Measurements from ENCODE around the gene NCK2.

NCK2 gene

GRCh38 chr2:105757433-105757832 is 12.7 kb downstream of the NCK2 start:
- no peak overlapping the region for H3K4me3 ChIP-seq (ENCODE audit: low read depth, low read length)
- ChIA-PET POLR2A (no interaction called here), CTCF (no interaction called here)
- TF ChIP-seq CTCF (IDR thresholded peaks at IDR 0.05; ENCODE audit: insufficient read depth, low read length, missing control alignments) = no peak
- DNase-seq (ENCODE audit: low read depth, low spot score) = no peak

GRCh38 chr2:105760191-105760590 is 15.5 kb downstream of the NCK2 start:
- no peak for TF ChIP-seq CTCF (IDR thresholded peaks at IDR 0.05; ENCODE audit: insufficient read depth, low read length, missing control alignments)
- ChIA-PET CTCF (no interaction called here), POLR2A (no interaction called here)
- H3K4me3 ChIP-seq (ENCODE audit: low read depth, low read length) = no peak overlapping the region
- DNase-seq (ENCODE audit: low read depth, low spot score) = no peak

GRCh38 chr2:105760639-105761337 is 16.1 kb downstream of the NCK2 start:
- ChIA-PET CTCF (no interaction called here), POLR2A (no interaction called here)
- no peak for TF ChIP-seq CTCF (IDR thresholded peaks at IDR 0.05; ENCODE audit: insufficient read depth, low read length, missing control alignments)
- H3K4me3 ChIP-seq (ENCODE audit: low read depth, low read length) = no peak overlapping the region
- no peak for DNase-seq (ENCODE audit: low read depth, low spot score)

GRCh38 chr2:105761931-105762515 is 17.3 kb downstream of the NCK2 start:
- CTCF ChIA-PET = no interaction called here
- TF ChIP-seq CTCF (IDR thresholded peaks at IDR 0.05; ENCODE audit: insufficient read depth, low read length, missing control alignments) = no peak

GRCh38 chr2:105763076-105763475 is 18.4 kb downstream of the NCK2 start:
- no peak for DNase-seq (ENCODE audit: low read depth, low spot score)
- ChIA-PET POLR2A (no interaction called here), CTCF (interaction anchor here (0.6 kb wide), 1 partner anchor 9 kb away, joined by 4 read pairs; no protein-coding TSS in a partner anchor)
- no peak overlapping the region for H3K4me3 ChIP-seq (ENCODE audit: low read depth, low read length)
- no peak for TF ChIP-seq CTCF (IDR thresholded peaks at IDR 0.05; ENCODE audit: insufficient read depth, low read length, missing control alignments)

More at GRCh38 chr2:105761931-105762515, 17.3 kb downstream of the NCK2 start:
- POLR2A ChIA-PET = no interaction called here
- no peak for DNase-seq (ENCODE audit: low read depth, low spot score)
- H3K4me3 ChIP-seq (ENCODE audit: low read depth, low read length) = no peak overlapping the region

- POLR2A ChIA-PET = no interaction called here
- CTCF ChIA-PET = interaction anchor here (0.7 kb wide), 1 partner anchor 9 kb away, joined by 3 read pairs; no protein-coding TSS in a partner anchor
- no peak for DNase-seq (ENCODE audit: low read depth, low spot score)
- no peak overlapping the region for H3K4me3 ChIP-seq (ENCODE audit: low read depth, low read length)
- TF ChIP-seq CTCF (IDR thresholded peaks at IDR 0.05; ENCODE audit: insufficient read depth, low read length, missing control alignments) = no peak
These were observed 19.3 kb downstream of the NCK2 start for GRCh38 chr2:105764059-105764458.

Measured in AG04449 (cell line).